WTC11 (cell line): ENCODE measurements around the gene NDUFB10. TPM values are rescaled to one million over a fixed set of nuclear protein-coding genes. Genes with fewer than 3 reads are reported as not detected.
A peak's percentile ranks its signal among the peaks of the same experiment; 100 is the strongest.

Source experiments
- ATAC-seq: fragments of 200-7000 bp; cut with Tn5 transposase; 2 replicates; pipeline ENCODE4 v1.10.0; 2021; ENCODE audit warnings: mild to moderate bottlenecking, moderate library complexity
- CTCF ChIA-PET: fragments of 300-600 bp; sonication (Branson Sonifier 250); formaldehyde crosslinking; loops from one replicate; lab custom pipeline; 2021; ENCODE audit warnings: antibody characterized with exemption; lab: Charles Lee
- POLR2A ChIA-PET: fragments of 350-600 bp; sonication (Branson Sonifier 250); formaldehyde crosslinking; loops from one replicate; lab custom pipeline; 2021; ENCODE audit warnings: antibody characterized with exemption; lab: Charles Lee
- DNase-seq: peaks from one replicate; pipeline ENCODE4 v3.0.0; 2021; ENCODE audit warnings: low spot score
- H3K27ac Mint-ChIP-seq: 2 replicates; pipeline ENCODE4 v1.8.0; 2021; ENCODE audit warnings: mixed read lengths
- H3K27me3 Mint-ChIP-seq: 2 replicates; pipeline ENCODE4 v1.8.0; 2021; ENCODE audit warnings: low read depth, mild to moderate bottlenecking, moderate library complexity, mixed read lengths
- H3K36me3 Mint-ChIP-seq: 2 replicates; pipeline ENCODE4 v1.8.0; 2021; ENCODE audit warnings: mixed read lengths
- H3K4me1 Mint-ChIP-seq: 2 replicates; pipeline ENCODE4 v1.8.0; 2022; ENCODE audit warnings: mixed read lengths
- H3K4me3 Mint-ChIP-seq: 2 replicates; pipeline ENCODE4 v1.8.0; 2021; ENCODE audit warnings: mild to moderate bottlenecking, moderate library complexity, mixed read lengths
- H3K9me3 Mint-ChIP-seq: 2 replicates; pipeline ENCODE4 v1.8.0; 2021; ENCODE audit warnings: mixed read lengths
- CREB1 ChIP-seq: sonication (generic); formaldehyde crosslinking; IDR thresholded peaks from 2 replicates; pipeline ENCODE4 v1.8.0; 2023; ENCODE audit warnings: mild to moderate bottlenecking, missing genetic modification reagents
- CREM ChIP-seq: sonication (generic); formaldehyde crosslinking; IDR thresholded peaks from 2 replicates; pipeline ENCODE4 v1.8.1; 2022; ENCODE audit warnings: mild to moderate bottlenecking, missing genetic modification reagents, moderate library complexity
- CTCF ChIP-seq: fragments of 200-600 bp; IDR thresholded peaks from 2 replicates; pipeline ENCODE4 v1.8.0; 2022; ENCODE audit warnings: antibody characterized with exemption
- E2F1 ChIP-seq: sonication (generic); formaldehyde crosslinking; IDR thresholded peaks from 2 replicates; pipeline ENCODE4 v1.8.0; 2022; ENCODE audit warnings: mild to moderate bottlenecking, missing genetic modification reagents
- FOXJ3 ChIP-seq: sonication (generic); formaldehyde crosslinking; IDR thresholded peaks from 2 replicates; pipeline ENCODE4 v1.9.0; 2021; ENCODE audit warnings: missing genetic modification reagents, mild to moderate bottlenecking, borderline replicate concordance
- GABPB1 ChIP-seq: sonication (generic); formaldehyde crosslinking; IDR thresholded peaks from 2 replicates; pipeline ENCODE4 v1.8.1; 2023; ENCODE audit warnings: mild to moderate bottlenecking, missing genetic modification reagents
- IRF2 ChIP-seq: sonication (generic); formaldehyde crosslinking; IDR thresholded peaks from 2 replicates; pipeline ENCODE4 v1.8.0; 2022; ENCODE audit warnings: low read depth, missing genetic modification reagents, borderline replicate concordance
- KAT7 ChIP-seq: sonication (generic); formaldehyde crosslinking; IDR thresholded peaks from 2 replicates; pipeline ENCODE4 v1.8.1; 2023; ENCODE audit warnings: missing genetic modification reagents, mild to moderate bottlenecking, borderline replicate concordance
- NFATC4 ChIP-seq: fragments of 250-450 bp; sonication (Bioruptor Pico); IDR thresholded peaks from 2 replicates; pipeline ENCODE4 v1.9.0; 2021; ENCODE audit warnings: mild to moderate bottlenecking
- NFE2L1 ChIP-seq: sonication (generic); formaldehyde crosslinking; IDR thresholded peaks from 2 replicates; pipeline ENCODE4 v1.8.1; 2023; ENCODE audit warnings: missing genetic modification reagents
- RELA ChIP-seq: sonication (generic); formaldehyde crosslinking; IDR thresholded peaks from 2 replicates; pipeline ENCODE4 v1.8.1; 2022; ENCODE audit warnings: missing genetic modification reagents, mild to moderate bottlenecking, borderline replicate concordance
- RORB ChIP-seq: fragments of 250-450 bp; sonication (Bioruptor Pico); IDR thresholded peaks from 2 replicates; pipeline ENCODE4 v1.9.0; 2021; ENCODE audit warnings: mild to moderate bottlenecking
- SMAD4 ChIP-seq: sonication (generic); formaldehyde crosslinking; IDR thresholded peaks from 2 replicates; pipeline ENCODE4 v1.8.0; 2022; ENCODE audit warnings: mild to moderate bottlenecking, missing genetic modification reagents
- SP1 ChIP-seq: sonication (generic); formaldehyde crosslinking; conservative IDR thresholded peaks from 2 replicates; pipeline ENCODE4 v1.8.1; 2022; ENCODE audit warnings: missing genetic modification reagents
- STAT6 ChIP-seq: sonication (generic); formaldehyde crosslinking; conservative IDR thresholded peaks from 2 replicates; pipeline ENCODE4 v1.8.1; 2023; ENCODE audit warnings: mild to moderate bottlenecking, low read depth, missing genetic modification reagents, moderate library complexity
- USF1 ChIP-seq: sonication (generic); formaldehyde crosslinking; IDR thresholded peaks from 2 replicates; pipeline ENCODE4 v1.8.0; 2022; ENCODE audit warnings: mild to moderate bottlenecking, missing genetic modification reagents
- ZNF317 ChIP-seq: sonication (generic); formaldehyde crosslinking; IDR thresholded peaks from 2 replicates; pipeline ENCODE4 v1.8.1; 2023; ENCODE audit warnings: low read depth, mild to moderate bottlenecking, moderate library complexity, missing genetic modification reagents, borderline replicate concordance
- ZNF416 ChIP-seq: fragments of 250-450 bp; sonication (Bioruptor Pico); IDR thresholded peaks from 2 replicates; pipeline ENCODE4 v1.9.0; 2021; ENCODE audit warnings: mild to moderate bottlenecking, inconsistent platforms
- total RNA-seq: library from RNA; stranded (reverse); gene quantifications from 3 replicates; pipeline ENCODE4 v1.2.3, GENCODE V29; 2021
- TF ChIP-seq, protein P1 (sequence below): sonication (generic); formaldehyde crosslinking; IDR thresholded peaks from 2 replicates; pipeline ENCODE4 v1.8.1; 2023; ENCODE audit warnings: mild to moderate bottlenecking, missing genetic modification reagents
- TF ChIP-seq, protein P2 (sequence below): sonication (generic); formaldehyde crosslinking; IDR thresholded peaks from 2 replicates; pipeline ENCODE4 v1.8.1; 2023; ENCODE audit warnings: mild to moderate bottlenecking, missing genetic modification reagents
- TF ChIP-seq, protein P3 (sequence below): sonication (generic); formaldehyde crosslinking; IDR thresholded peaks from 2 replicates; pipeline ENCODE4 v1.8.0; 2022; ENCODE audit warnings: mild to moderate bottlenecking, missing genetic modification reagents
- TF ChIP-seq, protein P4 (sequence below): sonication (generic); formaldehyde crosslinking; IDR thresholded peaks from 2 replicates; pipeline ENCODE4 v1.8.0; 2023; ENCODE audit warnings: mild to moderate bottlenecking, missing genetic modification reagents

Gene NDUFB10
- total RNA-seq, 1 experiment from 2014 or later = 228 TPM

- DNase-seq = peak; percentile 88
- CTCF ChIA-PET = interaction anchor here (0.7 to 2.0 kb wide), 26 partner anchors 9 to 156 kb away, joined by 3 to 16 read pairs (median 4); partner anchors contain the start of genes EME2, MRPS34, MSRB1 and NUBP2
- Mint-ChIP-seq H3K4me3 (peak overlapping the region; percentile 39; the same call in 1 of the 2 replicates), H3K27me3 (peaks cover 42% of the 10 kb centered on the region), H3K9me3 (no peaks in the 10 kb centered on the region), H3K36me3 (no peaks in the 10 kb centered on the region), H3K27ac (no peak overlapping the region), H3K4me1 (peaks cover 9% of the 10 kb centered on the region)
- peak; percentile 73 for ATAC-seq
- POLR2A ChIA-PET = no interaction called here
- TF ChIP-seq SMAD4 = 0 out of 2 replicates have a peak, but pooled peaks have one; percentile 58
- no peak for TF ChIP-seq RORB
- peak; percentile 61; the same call in 1 of the 2 replicates for TF ChIP-seq USF1 (CRISPR knock-in tag)
- 0 out of 2 replicates have a peak, but pooled peaks have one; percentile 62 for TF ChIP-seq IRF2 (CRISPR knock-in tag)
- peak; percentile 94 for TF ChIP-seq E2F1 (CRISPR knock-in tag)
- peak; percentile 90 for TF ChIP-seq SP1 (CRISPR knock-in tag)
- peak; percentile 98 for TF ChIP-seq CTCF
- peak; percentile 74; the same call in 1 of the 2 replicates for TF ChIP-seq KAT7 (CRISPR knock-in tag)
- peak; percentile 94; the same call in 1 of the 2 replicates for TF ChIP-seq NFE2L1
- TF ChIP-seq CREM (CRISPR knock-in tag) = peak; percentile 84
- no peak for TF ChIP-seq ZNF416 (CRISPR knock-in tag)
- no peak for TF ChIP-seq NFATC4 (CRISPR knock-in tag)
- TF ChIP-seq, protein P1, sequence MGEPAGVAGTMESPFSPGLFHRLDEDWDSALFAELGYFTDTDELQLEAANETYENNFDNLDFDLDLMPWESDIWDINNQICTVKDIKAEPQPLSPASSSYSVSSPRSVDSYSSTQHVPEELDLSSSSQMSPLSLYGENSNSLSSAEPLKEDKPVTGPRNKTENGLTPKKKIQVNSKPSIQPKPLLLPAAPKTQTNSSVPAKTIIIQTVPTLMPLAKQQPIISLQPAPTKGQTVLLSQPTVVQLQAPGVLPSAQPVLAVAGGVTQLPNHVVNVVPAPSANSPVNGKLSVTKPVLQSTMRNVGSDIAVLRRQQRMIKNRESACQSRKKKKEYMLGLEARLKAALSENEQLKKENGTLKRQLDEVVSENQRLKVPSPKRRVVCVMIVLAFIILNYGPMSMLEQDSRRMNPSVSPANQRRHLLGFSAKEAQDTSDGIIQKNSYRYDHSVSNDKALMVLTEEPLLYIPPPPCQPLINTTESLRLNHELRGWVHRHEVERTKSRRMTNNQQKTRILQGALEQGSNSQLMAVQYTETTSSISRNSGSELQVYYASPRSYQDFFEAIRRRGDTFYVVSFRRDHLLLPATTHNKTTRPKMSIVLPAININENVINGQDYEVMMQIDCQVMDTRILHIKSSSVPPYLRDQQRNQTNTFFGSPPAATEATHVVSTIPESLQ (CRISPR knock-in tag) = no peak
- peak; percentile 74; the same call in 1 of the 2 replicates for TF ChIP-seq ZNF317 (CRISPR knock-in tag)
- 0 out of 2 replicates have a peak, but pooled peaks have one; percentile 46 for TF ChIP-seq STAT6 (CRISPR knock-in tag)
- TF ChIP-seq RELA (CRISPR knock-in tag) = peak; percentile 94
- TF ChIP-seq CREB1 = peak; percentile 73
- TF ChIP-seq, protein P2, sequence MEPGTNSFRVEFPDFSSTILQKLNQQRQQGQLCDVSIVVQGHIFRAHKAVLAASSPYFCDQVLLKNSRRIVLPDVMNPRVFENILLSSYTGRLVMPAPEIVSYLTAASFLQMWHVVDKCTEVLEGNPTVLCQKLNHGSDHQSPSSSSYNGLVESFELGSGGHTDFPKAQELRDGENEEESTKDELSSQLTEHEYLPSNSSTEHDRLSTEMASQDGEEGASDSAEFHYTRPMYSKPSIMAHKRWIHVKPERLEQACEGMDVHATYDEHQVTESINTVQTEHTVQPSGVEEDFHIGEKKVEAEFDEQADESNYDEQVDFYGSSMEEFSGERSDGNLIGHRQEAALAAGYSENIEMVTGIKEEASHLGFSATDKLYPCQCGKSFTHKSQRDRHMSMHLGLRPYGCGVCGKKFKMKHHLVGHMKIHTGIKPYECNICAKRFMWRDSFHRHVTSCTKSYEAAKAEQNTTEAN (CRISPR knock-in tag) = peak; percentile 95
- TF ChIP-seq, protein P3, sequence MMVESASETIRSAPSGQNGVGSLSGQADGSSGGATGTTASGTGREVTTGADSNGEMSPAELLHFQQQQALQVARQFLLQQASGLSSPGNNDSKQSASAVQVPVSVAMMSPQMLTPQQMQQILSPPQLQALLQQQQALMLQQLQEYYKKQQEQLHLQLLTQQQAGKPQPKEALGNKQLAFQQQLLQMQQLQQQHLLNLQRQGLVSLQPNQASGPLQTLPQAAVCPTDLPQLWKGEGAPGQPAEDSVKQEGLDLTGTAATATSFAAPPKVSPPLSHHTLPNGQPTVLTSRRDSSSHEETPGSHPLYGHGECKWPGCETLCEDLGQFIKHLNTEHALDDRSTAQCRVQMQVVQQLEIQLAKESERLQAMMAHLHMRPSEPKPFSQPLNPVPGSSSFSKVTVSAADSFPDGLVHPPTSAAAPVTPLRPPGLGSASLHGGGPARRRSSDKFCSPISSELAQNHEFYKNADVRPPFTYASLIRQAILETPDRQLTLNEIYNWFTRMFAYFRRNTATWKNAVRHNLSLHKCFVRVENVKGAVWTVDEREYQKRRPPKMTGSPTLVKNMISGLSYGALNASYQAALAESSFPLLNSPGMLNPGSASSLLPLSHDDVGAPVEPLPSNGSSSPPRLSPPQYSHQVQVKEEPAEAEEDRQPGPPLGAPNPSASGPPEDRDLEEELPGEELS (CRISPR knock-in tag) = peak; percentile 92
- TF ChIP-seq, protein P4, sequence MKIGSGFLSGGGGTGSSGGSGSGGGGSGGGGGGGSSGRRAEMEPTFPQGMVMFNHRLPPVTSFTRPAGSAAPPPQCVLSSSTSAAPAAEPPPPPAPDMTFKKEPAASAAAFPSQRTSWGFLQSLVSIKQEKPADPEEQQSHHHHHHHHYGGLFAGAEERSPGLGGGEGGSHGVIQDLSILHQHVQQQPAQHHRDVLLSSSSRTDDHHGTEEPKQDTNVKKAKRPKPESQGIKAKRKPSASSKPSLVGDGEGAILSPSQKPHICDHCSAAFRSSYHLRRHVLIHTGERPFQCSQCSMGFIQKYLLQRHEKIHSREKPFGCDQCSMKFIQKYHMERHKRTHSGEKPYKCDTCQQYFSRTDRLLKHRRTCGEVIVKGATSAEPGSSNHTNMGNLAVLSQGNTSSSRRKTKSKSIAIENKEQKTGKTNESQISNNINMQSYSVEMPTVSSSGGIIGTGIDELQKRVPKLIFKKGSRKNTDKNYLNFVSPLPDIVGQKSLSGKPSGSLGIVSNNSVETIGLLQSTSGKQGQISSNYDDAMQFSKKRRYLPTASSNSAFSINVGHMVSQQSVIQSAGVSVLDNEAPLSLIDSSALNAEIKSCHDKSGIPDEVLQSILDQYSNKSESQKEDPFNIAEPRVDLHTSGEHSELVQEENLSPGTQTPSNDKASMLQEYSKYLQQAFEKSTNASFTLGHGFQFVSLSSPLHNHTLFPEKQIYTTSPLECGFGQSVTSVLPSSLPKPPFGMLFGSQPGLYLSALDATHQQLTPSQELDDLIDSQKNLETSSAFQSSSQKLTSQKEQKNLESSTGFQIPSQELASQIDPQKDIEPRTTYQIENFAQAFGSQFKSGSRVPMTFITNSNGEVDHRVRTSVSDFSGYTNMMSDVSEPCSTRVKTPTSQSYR (CRISPR knock-in tag) = peak; percentile 51; the same call in 1 of the 2 replicates
- no peak for TF ChIP-seq FOXJ3
- TF ChIP-seq GABPB1 (CRISPR knock-in tag) = peak; percentile 61
Observed at GRCh38 chr16:1929578-1930337, 29.6 kb upstream of the NDUFB10 start.
